Fibroblast of pulmonary artery (primary cell): ENCODE data around the gene CAMK1D.

Experiments used
- DNase-seq: peaks from one replicate; pipeline ENCODE4 v3.0.0-alpha.2; 2010; ENCODE audit warnings: low read depth
- H3K4me3 ChIP-seq: replicated peaks from 2 replicates; pipeline ENCODE4 v1.5.1; 2011; ENCODE audit warnings: low read depth, mild to moderate bottlenecking, control low read depth, low read length, moderate library complexity
- CTCF ChIP-seq: IDR thresholded peaks from 2 replicates; pipeline ENCODE4 v1.5.1; 2011; ENCODE audit warnings: mild to moderate bottlenecking, control low read depth, low read length, inconsistent platforms; ENCODE audit errors: missing control alignments

Gene CAMK1D

GRCh38 chr10:12465385-12466136 lies 116.2 kb downstream of the CAMK1D start:
- DNase-seq: no peak
- H3K4me3 ChIP-seq: no peak overlapping the region
- TF ChIP-seq CTCF: no peak

- DNase-seq: no peak
- TF ChIP-seq CTCF: no peak
- no peak overlapping the region for H3K4me3 ChIP-seq
These were observed 117.5 kb downstream of the CAMK1D start for GRCh38 chr10:12466704-12467305.

GRCh38 chr10:12469345-12469744 lies 120.0 kb downstream of the CAMK1D start:
- no peak for TF ChIP-seq CTCF
- no peak overlapping the region for H3K4me3 ChIP-seq
- no peak for DNase-seq

- no peak for DNase-seq
- no peak overlapping the region for H3K4me3 ChIP-seq
- no peak for TF ChIP-seq CTCF
These were observed 121.4 kb downstream of the CAMK1D start for GRCh38 chr10:12470719-12471118.

GRCh38 chr10:12471135-12471534 lies 121.8 kb downstream of the CAMK1D start:
- no peak for TF ChIP-seq CTCF
- no peak for DNase-seq

DNA sequence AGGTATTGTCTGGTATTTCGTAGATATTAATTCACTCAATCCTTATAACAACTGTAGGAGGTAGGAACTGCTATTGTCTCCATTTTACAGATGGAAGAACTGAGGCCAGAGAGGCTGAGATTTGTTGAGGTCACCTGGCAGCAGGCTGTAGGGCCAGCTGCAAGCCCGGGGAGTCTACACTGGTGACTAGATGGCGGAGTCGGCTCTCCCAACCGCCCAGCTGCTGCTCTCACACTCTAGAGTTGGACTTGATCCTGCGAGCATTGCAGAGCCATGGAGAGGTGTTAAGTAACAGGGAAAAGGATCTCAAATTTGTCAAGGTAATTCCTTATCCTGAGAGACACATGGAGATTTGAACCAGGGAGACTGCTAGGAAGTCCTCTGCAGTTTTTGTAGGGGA lies 124.1 kb downstream of the CAMK1D start:
- H3K4me3 ChIP-seq: no peak overlapping the region
- TF ChIP-seq CTCF: no peak
- DNase-seq: no peak

More at GRCh38 chr10:12471135-12471534, 121.8 kb downstream of the CAMK1D start:
- H3K4me3 ChIP-seq: no peak overlapping the region
